GM19240 (cell line): ENCODE results near the gene PHLPP1.

Experiments used
- DNase-seq: peaks from one replicate; pipeline ENCODE4 v3.0.0; 2011; ENCODE audit warnings: low spot score; ENCODE audit not compliant: insufficient read length

Gene PHLPP1

DNA sequence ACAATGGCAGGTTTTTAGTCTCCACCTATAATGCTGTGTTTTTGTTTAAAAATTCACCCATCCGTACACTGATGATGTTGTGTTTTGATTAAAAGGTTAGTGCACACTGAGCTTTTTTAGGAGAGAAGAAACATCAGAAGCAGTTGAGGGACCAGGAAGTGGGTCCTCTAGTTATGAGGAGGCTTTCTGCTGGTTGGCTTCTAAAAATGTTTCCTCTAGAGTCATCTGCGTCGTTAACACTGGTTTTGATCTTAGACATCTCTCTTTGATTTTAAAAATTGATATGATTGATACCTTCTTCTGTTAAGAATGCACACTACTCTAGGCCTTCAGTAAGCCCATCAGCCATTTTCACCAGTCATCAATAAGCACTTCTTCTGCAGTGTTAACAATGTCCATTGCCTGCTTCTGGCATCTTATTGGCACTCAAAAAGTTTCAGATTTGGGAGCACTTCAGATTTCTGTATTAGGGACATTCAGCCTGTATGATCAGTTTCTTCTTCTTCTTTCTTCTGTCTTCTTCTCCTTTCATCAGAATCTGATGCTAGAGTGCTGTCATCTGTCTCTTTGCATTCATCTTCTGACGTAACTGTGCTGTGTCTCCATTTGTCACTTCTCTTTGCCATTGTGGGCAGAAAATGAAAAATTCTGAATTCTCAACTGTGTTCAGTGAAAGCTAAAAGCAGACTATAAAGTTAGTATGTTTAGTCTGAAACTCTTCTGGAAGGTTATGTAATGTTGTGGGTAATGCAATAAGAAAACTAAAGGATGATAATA is 56.3 kb downstream of the PHLPP1 start:
- no peak for DNase-seq

DNA sequence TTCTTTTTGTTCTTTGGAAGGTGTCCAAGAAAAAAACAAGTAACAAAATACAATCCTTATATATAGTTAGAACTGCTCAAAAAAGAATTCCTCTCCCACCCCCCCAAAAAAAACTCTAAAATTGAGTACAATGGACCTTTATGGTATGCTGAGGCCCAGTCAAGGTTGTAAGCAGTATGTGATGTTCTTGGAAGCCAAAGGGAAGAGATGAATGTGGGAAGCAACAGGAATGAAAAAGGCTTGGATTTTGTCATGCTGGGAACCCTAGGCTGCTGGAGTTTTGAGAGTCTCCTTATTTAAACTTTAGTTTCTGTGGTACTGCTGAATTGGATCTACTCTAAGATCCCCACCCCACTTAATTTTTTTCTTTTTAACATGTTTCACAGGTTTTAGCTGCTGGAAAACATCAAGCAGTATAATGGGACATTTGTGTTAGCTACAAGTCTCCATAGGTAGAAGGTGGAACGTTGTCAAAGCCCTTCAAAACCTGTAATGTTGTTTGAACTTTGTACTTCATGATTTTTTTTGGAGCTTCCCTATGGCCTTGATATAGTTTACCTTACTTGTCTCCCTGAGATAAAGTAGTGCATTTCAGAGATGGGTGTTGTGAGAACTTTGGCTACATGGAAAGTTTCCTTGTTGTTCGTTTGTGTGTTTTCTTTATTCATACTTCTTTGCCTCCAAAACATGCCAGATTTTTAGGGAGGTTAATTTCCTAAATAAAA is 57.7 kb downstream of the PHLPP1 start:
- DNase-seq = no peak

- no peak for DNase-seq
These were observed 58.4 kb downstream of the PHLPP1 start for GRCh38 chr18:62773691-62774090.

DNA sequence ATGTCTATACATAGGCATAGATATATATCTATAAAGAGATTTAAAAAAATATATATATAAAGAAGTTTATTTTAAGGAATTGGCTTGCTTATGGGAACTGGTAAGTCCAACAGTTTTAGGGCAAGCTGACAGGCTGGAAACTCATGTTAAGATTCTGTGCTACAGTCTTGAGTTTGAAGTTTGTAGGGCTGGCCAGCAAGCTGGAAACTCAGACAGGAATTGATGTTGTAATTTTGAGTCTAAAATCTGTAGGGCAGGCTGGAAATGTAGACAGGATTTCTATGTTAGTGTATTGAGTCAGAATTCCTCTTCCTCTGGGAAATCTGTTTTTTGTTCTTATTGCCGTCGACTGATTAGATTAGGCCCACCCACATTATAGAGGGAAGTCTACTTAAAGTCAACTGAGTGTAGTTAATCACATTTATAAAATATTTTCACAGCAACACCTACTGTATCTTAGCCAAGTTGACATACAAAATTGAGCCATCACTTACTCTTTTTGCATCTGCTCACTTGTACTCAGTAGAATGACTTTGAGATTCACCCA is 60.8 kb downstream of the PHLPP1 start:
- no peak for DNase-seq

GRCh38 chr18:62777814-62778213 is 62.5 kb downstream of the PHLPP1 start:
- DNase-seq = no peak

DNA sequence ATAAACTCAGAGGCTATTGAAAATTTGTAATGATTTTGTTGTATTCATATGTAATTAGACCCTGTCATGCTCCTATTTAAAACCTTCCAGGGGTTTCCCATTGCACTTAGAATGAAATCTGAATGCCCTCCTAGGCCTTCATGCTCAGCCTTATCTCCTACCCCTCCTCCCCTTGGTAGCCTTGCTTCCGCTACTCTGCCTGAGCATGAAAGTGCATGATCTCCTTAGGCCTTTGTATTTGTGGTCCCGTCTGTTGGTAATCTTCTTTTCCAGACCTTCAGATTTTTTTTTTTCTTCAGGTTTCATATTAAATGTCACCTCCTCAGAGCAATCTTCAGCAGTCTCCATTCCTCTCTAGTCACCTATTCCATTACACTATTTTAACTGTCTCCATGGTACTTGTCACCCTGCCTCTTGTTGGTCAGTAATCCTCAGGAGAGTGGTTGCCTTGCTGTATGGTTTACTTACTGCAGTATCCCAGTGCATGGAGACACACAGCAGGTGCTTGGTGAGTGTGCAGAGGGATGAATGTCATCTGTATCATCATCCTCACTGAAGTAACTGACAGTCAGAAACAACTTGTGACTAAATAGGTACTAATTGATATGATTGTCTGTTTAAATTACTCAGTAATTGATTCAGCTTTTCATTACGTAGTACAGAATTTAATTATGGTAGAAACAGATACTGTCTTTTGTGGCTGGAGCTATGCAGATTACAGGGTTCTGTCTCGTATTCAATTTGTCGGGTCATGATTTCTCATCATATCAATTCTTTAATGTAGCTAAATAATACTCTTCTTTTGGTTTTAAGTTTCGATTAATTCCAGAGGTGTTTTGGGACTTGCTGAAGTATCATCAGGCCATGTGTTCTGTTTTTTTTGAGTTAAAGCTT is 63.9 kb downstream of the PHLPP1 start:
- DNase-seq = no peak

DNA sequence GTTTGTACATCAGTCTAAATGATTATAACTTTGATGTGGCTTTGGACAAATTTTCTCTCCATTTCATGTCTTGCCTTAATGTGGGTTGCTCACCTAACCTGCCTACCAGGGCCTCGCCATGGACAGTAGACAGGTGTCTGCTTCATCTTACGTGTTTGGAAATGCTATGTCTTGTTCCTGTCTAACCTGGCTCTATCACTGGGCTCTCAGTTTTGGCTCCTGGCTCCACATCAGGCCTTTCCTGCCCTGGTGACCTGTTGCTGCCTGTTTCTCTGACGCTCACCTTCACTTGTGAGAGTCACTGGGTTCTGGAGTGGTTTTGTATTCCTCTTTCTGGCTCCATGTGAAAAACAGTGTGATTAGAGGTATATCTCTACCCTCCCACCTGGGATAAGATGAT is 65.9 kb downstream of the PHLPP1 start:
- DNase-seq = no peak

- DNase-seq = no peak
These were observed 66.6 kb downstream of the PHLPP1 start for GRCh38 chr18:62781893-62782292.

DNA sequence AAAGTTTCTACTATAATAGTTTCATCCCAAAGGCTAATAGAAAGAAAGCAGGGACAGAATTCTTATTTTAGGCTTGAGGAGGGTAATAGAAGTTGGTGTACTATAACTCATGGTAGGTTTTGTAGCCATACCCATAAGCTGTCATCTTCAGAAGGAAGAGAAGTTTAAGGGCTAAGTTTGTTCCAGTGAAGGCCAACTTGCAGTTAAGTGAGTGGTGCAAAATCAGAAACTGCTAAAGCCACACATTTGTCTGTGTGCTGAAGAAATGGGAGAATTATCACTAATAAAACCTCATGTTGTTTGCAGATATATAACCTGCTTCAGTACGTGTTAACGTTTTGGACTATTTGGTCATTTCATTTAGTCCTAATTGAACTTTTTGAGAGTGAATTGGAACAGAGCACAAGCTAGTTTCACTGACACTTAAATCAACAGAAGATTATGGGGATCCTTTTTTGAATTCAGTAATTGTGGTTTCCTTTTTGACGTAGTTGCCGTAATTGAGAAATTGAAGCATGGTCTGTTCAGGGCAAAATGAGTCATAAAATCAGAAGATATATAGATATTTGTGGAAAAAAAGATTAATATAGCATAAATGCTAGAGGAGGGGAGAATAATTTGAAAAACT is 69.1 kb downstream of the PHLPP1 start:
- DNase-seq = no peak

GRCh38 chr18:62784966-62785413 is 69.6 kb downstream of the PHLPP1 start:
- no peak for DNase-seq

DNA sequence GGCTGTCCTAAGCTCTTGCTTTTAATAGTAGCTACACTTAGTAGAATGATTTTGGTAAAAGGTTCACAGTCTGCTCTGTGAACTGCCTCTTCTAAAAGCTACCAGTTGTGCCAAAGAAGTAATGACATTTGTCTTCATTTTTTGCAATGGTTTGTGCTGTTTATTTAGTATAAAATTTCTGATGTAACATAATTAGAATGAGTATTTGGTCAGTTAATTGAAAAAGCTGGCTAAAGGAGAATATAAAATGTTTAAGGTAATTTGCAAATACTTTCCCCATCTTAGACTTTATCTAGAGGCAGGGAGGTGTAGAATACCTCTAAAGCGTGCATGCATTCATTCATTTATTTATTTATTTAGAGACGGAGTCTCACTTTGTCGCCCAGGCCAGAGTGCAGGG is 71.3 kb downstream of the PHLPP1 start:
- no peak for DNase-seq

DNA sequence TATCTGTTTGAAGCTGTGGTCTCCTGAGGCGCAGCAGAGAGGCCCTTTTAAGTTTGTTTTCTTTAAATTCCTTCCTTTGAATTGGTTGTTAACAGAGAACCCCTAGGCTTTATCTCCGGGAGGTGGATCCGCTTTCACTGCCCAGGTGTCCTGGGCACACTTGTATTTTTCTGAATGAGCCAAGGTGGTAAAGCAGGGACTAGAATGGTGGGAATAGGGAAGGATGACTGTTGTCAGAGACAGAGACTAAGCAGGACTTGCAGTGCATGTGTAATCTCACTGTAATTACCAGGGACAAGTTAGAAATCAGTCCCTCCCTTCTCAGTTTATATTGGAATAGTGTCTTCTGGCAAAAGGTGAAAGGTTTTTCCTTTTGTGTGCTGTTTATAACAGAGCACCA is 72.8 kb downstream of the PHLPP1 start:
- DNase-seq = no peak

- DNase-seq = no peak
These were observed 73.5 kb downstream of the PHLPP1 start for GRCh38 chr18:62788876-62789275.

DNA sequence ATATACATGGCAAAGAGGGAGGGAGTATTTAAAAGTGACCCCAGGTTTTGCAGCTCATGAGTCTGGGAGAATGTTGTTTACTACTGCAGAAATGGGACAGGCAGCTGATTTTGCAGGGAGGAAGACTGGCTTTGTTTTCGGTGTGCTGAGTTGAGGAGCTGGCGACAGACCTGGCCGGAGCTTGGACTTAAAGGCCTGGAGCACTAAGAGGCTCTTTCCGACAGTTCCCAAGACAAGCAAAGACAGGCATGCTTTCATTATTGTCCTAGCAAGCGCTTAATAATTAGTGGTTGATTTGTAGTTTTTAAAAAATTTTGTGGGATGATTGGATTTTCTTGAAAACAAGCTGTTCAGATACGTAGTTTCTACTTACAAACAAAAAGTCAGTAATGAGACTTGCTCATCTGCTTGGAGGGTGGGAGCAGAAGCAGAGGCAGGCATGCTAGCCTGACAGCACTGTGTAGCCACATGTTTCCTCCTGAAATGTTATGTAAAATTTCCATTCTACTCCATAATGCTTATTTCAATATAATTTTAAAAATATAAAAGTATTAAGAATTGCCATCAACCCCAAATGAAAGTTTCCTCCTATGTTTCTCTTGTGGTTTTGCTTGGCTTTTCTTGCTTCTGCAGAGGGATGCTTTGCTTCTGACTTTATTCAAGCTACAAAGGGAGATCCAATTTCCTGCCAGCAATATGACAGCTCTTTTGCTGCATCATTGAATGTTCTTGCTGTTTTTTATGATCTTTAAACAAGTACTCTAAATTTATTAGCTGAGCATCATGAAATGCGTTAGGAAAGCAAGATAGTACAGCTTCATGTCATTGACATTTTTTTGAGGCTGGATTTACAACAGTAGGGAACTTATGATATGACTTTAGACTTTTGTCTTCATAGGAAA is 75.8 kb downstream of the PHLPP1 start:
- no peak for DNase-seq

DNA sequence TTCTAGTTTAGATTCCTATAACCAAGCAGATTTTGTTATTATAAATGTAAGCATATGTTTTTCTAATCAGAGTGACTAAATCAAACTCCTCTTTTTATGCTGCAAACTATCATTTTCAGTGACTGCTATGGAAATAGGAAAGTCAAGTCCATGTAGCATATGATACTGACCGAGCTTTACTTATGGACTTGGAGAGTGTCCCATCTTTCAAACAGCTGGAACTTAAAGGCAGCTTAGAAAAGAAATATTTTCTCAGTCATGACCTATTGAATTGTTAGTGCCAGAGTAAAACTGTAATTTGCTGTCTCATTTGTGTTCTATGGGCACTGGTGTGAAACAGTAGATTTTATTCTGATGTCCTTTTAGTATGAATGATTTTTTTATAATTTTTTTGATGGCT is 76.7 kb downstream of the PHLPP1 start:
- no peak for DNase-seq

GRCh38 chr18:62795813-62796212 is 80.5 kb downstream of the PHLPP1 start:
- no peak for DNase-seq

DNA sequence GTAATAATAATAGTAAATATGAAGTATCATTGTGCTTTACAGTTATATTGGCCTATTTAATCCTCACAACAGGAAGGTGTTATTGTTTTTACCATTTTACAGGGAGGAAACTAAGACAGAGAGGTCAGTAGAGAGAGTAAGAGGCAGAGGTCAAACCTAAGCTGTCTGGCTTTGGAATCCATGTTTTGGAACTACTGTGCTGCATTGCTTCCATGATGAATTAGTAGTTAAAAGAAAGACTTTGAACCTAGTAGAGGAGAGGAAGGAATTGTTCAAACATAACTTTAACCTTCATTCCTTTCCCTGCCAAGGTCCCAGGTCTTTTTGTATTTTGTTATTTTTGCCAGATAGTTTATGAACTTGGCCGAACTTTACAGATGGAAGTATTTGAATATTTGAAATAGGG is 80.9 kb downstream of the PHLPP1 start:
- no peak for DNase-seq

GRCh38 chr18:62797329-62797728 is 82.0 kb downstream of the PHLPP1 start:
- no peak for DNase-seq

- no peak for DNase-seq
These were observed 84.6 kb downstream of the PHLPP1 start for GRCh38 chr18:62799977-62800376.

- no peak for DNase-seq
These were observed 87.2 kb downstream of the PHLPP1 start for GRCh38 chr18:62802523-62802922.
